ENCODE results near the gene PDE2A.

The PDE2A gene

DNA sequence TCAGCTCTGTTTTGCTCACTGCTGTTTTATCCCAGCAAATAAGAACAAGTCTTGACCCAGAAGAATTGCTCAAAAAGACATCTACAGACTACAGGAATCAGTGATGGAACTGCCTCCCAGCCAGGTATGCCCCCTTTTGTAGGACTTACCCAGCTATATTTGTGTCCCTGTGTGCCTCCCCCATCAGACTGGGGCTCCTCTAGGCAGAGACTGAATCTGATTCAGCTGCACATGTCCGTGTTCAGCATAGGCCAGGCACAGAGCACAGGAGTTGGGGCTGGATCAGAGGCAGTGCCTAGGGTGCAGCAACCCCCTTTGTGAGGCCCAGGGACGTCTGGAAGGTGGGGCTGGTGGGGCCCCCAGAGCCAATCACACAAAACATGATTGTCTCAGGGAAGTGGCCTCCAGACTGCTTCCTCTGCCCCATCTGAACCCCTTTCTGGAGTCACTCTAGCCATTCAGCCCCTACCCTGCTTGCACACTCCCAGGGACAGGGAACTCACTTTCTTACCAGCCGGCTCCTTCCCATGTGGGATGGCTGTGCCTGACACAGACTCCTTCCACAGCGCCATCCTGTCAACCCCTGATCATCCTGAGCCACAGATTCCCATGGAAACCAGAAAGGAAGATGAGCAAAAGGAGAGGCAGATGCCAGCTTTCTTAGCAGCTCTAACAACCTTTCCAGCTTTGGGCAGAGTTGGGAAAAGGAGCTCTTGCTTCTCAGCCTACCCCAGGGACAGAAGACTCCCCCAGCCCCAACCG lies 24.8 kb downstream of the PDE2A start:
- Histone ChIP-seq H2AFZ (ENCODE audit: insufficient read depth, low read length, poor library complexity) (no peak overlapping the region), H3K4me3 (ENCODE audit: low read depth, low read length) (no peak overlapping the region), H3K14ac (ENCODE audit: low read length) (no peak overlapping the region), H2BK120ac (ENCODE audit: insufficient read depth, low read length, poor library complexity) (no peak overlapping the region), H3K23ac (ENCODE audit: low read length) (no peak overlapping the region), H3K27ac (ENCODE audit: low read depth, low read length) (no peak overlapping the region), H2BK12ac (ENCODE audit: low read length) (no peak overlapping the region), H3K9me3 (ENCODE audit: insufficient read depth, low read depth, low read length) (no peaks in the 10 kb centered on the region), H3K4me1 (ENCODE audit: control insufficient read depth in 1 of 2, insufficient read depth in 2 of 2, low read length in 2 of 2) (peaks cover 0 to 4% of the 10 kb centered on the region in 2 experiments), H2AK5ac (ENCODE audit: low read length) (no peak overlapping the region), H2BK5ac (ENCODE audit: low read depth, low read length, poor library complexity) (no peak overlapping the region), H3K27me3 (ENCODE audit: insufficient read depth, low read length) (no peaks in the 10 kb centered on the region), H4K91ac (ENCODE audit: low read depth, low read length) (no peak overlapping the region), H3K9ac (ENCODE audit: low read length) (no peak overlapping the region), H3K79me2 (ENCODE audit: control insufficient read depth, insufficient read depth, low read length, poor library complexity) (no peaks in the 10 kb centered on the region), H3K18ac (ENCODE audit: low read length) (no peak overlapping the region), H4K12ac (ENCODE audit: low read depth, low read length) (no peak overlapping the region), H3K36me3 (ENCODE audit: control insufficient read depth in 1 of 2, insufficient read depth in 2 of 2, low read length in 2 of 2) (no peaks in the 10 kb centered on the region), H4K8ac (ENCODE audit: low read depth, low read length) (no peak overlapping the region), H3K79me1 (ENCODE audit: low read length) (no peaks in the 10 kb centered on the region), H3K4ac (ENCODE audit: low read depth, low read length) (no peak overlapping the region), H3K4me2 (ENCODE audit: low read length) (no peak overlapping the region)
- DNase-seq = no peak
- no CpG with 5 or more reads among the region's 5 CpGs for WGBS (ENCODE audit: extremely low coverage, insufficient coverage, insufficient read length)

DNA sequence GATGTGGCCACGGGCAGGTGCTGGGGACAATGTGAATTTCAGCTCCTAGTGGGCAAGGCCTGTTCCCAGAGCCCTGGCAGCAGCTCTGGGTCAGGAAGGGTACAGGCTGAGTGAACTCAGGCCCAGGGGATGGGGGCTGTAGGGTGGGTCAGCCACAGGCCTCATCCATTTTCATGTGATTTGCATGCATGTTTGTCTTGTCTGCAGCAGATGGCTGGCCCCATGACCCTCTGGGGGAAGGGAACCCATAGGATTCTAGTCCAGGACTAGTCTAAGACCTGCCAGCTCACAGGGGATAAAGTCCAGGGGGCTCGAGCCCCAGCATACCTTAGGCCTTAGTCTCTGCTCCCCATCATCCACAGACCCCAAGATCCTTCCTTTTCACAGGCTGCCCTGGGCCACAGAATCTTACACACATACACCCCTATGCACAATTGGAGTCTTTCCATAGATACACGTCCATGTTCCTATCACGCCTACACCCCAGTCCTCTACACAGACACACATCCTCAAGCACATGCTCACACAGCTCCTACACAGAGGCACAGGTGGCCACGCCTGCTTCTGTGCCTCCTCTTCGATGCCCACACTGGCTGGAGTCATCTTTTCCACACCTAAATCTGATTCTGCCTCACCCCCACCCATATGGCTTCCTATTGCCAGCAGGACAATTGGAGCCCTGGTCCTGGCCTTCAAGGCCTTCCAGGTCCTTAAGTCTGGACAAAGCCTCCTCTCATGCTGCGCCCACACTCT lies 25.7 kb downstream of the PDE2A start:
- no peak for DNase-seq
- Histone ChIP-seq H3K23ac (ENCODE audit: low read length) (no peak overlapping the region), H3K79me2 (ENCODE audit: control insufficient read depth, insufficient read depth, low read length, poor library complexity) (no peaks in the 10 kb centered on the region), H2BK12ac (ENCODE audit: low read length) (no peak overlapping the region), H3K9ac (ENCODE audit: low read length) (no peak overlapping the region), H3K4ac (ENCODE audit: low read depth, low read length) (no peak overlapping the region), H3K4me2 (ENCODE audit: low read length) (no peak overlapping the region), H4K12ac (ENCODE audit: low read depth, low read length) (no peak overlapping the region), H3K27ac (ENCODE audit: low read depth, low read length) (no peak overlapping the region), H3K36me3 (ENCODE audit: control insufficient read depth in 1 of 2, insufficient read depth in 2 of 2, low read length in 2 of 2) (no peaks in the 10 kb centered on the region), H3K4me3 (ENCODE audit: low read depth, low read length) (no peak overlapping the region), H3K18ac (ENCODE audit: low read length) (no peak overlapping the region), H3K9me3 (ENCODE audit: insufficient read depth, low read depth, low read length) (no peaks in the 10 kb centered on the region), H3K14ac (ENCODE audit: low read length) (no peak overlapping the region), H3K79me1 (ENCODE audit: low read length) (no peaks in the 10 kb centered on the region), H3K27me3 (ENCODE audit: insufficient read depth, low read length) (no peaks in the 10 kb centered on the region), H2AK5ac (ENCODE audit: low read length) (no peak overlapping the region), H2AFZ (ENCODE audit: insufficient read depth, low read length, poor library complexity) (no peak overlapping the region), H4K8ac (ENCODE audit: low read depth, low read length) (no peak overlapping the region), H2BK5ac (ENCODE audit: low read depth, low read length, poor library complexity) (no peak overlapping the region), H2BK120ac (ENCODE audit: insufficient read depth, low read length, poor library complexity) (no peak overlapping the region), H3K4me1 (ENCODE audit: control insufficient read depth in 1 of 2, insufficient read depth in 2 of 2, low read length in 2 of 2) (peaks cover 0 to 4% of the 10 kb centered on the region in 2 experiments), H4K91ac (ENCODE audit: low read depth, low read length) (no peak overlapping the region)
- no CpG with 5 or more reads among the region's 7 CpGs for WGBS (ENCODE audit: extremely low coverage, insufficient coverage, insufficient read length)

DNA sequence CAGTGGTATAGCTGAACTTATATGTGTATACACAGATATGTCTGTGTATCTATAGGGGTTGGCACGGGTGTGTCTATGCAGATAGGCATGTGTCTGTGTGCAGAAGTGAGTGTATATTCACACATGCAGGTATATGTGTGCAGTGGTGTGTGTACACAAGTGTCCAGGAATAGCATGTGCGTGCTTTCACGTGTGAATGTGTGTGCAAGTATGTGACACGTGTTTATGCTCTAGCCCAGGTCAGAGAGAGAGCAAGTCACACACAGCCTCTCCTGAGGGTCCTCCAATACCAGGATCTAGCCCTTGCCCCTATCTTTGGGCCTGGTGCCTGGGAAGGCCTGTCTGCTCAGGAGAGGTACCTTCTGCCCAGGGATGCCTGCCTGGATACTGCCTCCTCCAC lies 26.3 kb downstream of the PDE2A start:
- Histone ChIP-seq H3K14ac (ENCODE audit: low read length) (no peak overlapping the region), H3K36me3 (ENCODE audit: control insufficient read depth in 1 of 2, insufficient read depth in 2 of 2, low read length in 2 of 2) (no peaks in the 10 kb centered on the region), H3K18ac (ENCODE audit: low read length) (no peak overlapping the region), H3K23ac (ENCODE audit: low read length) (no peak overlapping the region), H3K27me3 (ENCODE audit: insufficient read depth, low read length) (peaks cover under 1% of the 10 kb centered on the region), H2BK5ac (ENCODE audit: low read depth, low read length, poor library complexity) (no peak overlapping the region), H3K79me1 (ENCODE audit: low read length) (no peaks in the 10 kb centered on the region), H2AK5ac (ENCODE audit: low read length) (no peak overlapping the region), H4K8ac (ENCODE audit: low read depth, low read length) (no peak overlapping the region), H2BK120ac (ENCODE audit: insufficient read depth, low read length, poor library complexity) (no peak overlapping the region), H3K9ac (ENCODE audit: low read length) (no peak overlapping the region), H2AFZ (ENCODE audit: insufficient read depth, low read length, poor library complexity) (no peak overlapping the region), H3K4me1 (ENCODE audit: control insufficient read depth in 1 of 2, insufficient read depth in 2 of 2, low read length in 2 of 2) (peaks cover 4 to 8% of the 10 kb centered on the region in 2 experiments), H4K12ac (ENCODE audit: low read depth, low read length) (no peak overlapping the region), H2BK12ac (ENCODE audit: low read length) (no peak overlapping the region), H3K4me3 (ENCODE audit: low read depth, low read length) (no peak overlapping the region), H3K4me2 (ENCODE audit: low read length) (no peak overlapping the region), H3K9me3 (ENCODE audit: insufficient read depth, low read depth, low read length) (no peaks in the 10 kb centered on the region), H3K4ac (ENCODE audit: low read depth, low read length) (no peak overlapping the region), H3K79me2 (ENCODE audit: control insufficient read depth, insufficient read depth, low read length, poor library complexity) (no peaks in the 10 kb centered on the region), H4K91ac (ENCODE audit: low read depth, low read length) (no peak overlapping the region), H3K27ac (ENCODE audit: low read depth, low read length) (no peak overlapping the region)
- DNase-seq = no peak
- no CpG with 5 or more reads among the region's 4 CpGs for WGBS (ENCODE audit: extremely low coverage, insufficient coverage, insufficient read length)

DNA sequence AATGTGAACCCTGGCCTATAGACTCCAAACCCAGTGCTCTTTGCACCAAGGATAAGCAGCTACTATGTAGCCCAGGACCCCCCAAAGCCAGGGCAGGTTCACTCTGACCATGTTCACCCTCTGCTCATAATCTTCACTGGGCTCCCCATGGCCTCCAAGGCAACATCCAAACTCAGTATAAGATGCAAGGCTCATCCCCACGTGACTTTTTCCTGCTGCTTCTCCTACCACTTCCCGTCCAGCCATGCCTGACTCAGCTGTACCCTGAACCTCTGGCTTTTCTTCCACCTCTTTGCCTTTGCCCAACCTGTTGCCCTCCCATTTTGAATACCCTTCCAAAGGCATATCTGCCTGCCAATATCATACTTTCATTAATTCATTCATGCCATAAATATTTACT lies 27.8 kb downstream of the PDE2A start:
- Histone ChIP-seq H3K79me1 (ENCODE audit: low read length) (no peaks in the 10 kb centered on the region), H3K36me3 (ENCODE audit: control insufficient read depth in 1 of 2, insufficient read depth in 2 of 2, low read length in 2 of 2) (no peaks in the 10 kb centered on the region), H3K4me2 (ENCODE audit: low read length) (no peak overlapping the region), H3K4ac (ENCODE audit: low read depth, low read length) (no peak overlapping the region), H2BK120ac (ENCODE audit: insufficient read depth, low read length, poor library complexity) (no peak overlapping the region), H2AK5ac (ENCODE audit: low read length) (no peak overlapping the region), H3K23ac (ENCODE audit: low read length) (no peak overlapping the region), H3K18ac (ENCODE audit: low read length) (no peak overlapping the region), H4K91ac (ENCODE audit: low read depth, low read length) (no peak overlapping the region), H3K9ac (ENCODE audit: low read length) (no peak overlapping the region), H4K12ac (ENCODE audit: low read depth, low read length) (no peak overlapping the region), H4K8ac (ENCODE audit: low read depth, low read length) (no peak overlapping the region), H3K27me3 (ENCODE audit: insufficient read depth, low read length) (peaks cover 9% of the 10 kb centered on the region), H3K4me3 (ENCODE audit: low read depth, low read length) (no peak overlapping the region), H3K4me1 (ENCODE audit: control insufficient read depth in 1 of 2, insufficient read depth in 2 of 2, low read length in 2 of 2) (peaks cover 8 to 14% of the 10 kb centered on the region in 2 experiments), H3K79me2 (ENCODE audit: control insufficient read depth, insufficient read depth, low read length, poor library complexity) (no peaks in the 10 kb centered on the region), H2BK5ac (ENCODE audit: low read depth, low read length, poor library complexity) (no peak overlapping the region), H2AFZ (ENCODE audit: insufficient read depth, low read length, poor library complexity) (no peak overlapping the region), H3K27ac (ENCODE audit: low read depth, low read length) (no peak overlapping the region), H3K9me3 (ENCODE audit: insufficient read depth, low read depth, low read length) (peaks cover 2% of the 10 kb centered on the region), H2BK12ac (ENCODE audit: low read length) (no peak overlapping the region), H3K14ac (ENCODE audit: low read length) (no peak overlapping the region)
- DNase-seq = no peak
- no CpG with 5 or more reads among the region's 2 CpGs for WGBS (ENCODE audit: extremely low coverage, insufficient coverage, insufficient read length)
